Measurements from ENCODE around the gene MRGPRF.

DNA sequence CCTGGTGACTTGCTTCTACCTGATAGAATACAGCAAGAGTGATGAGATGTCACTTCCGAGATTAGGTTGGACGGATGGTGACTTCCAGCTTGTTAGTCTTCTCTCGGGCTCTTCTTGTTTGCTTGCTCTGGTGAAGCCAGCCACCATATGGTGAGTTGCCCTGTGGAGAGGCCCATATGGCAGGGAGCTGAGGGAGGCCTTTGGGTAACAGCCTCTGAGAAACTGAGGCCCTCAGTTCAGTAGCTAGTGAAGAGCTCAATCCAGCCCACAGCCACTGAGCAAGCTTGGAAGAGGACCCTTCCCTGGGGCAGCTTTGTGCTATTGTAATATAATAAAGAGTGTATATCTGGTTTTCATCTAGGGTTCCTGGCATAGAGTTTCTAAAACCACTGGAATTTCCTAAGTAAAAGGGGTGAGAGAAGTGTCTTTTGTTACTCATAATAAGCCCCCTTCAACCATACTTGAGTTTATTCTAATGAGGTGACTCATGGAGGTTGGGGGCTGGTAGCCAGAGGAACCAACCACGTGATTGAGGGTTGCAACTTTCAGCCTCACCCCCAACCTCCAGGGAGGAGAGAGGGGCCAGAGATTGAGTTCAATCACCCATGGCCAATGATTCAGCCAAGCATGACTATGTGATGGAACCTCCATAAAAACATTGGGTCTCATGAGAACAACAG, 27.7 kb upstream of the MRGPRF start:
- TF ChIP-seq, protein P1, sequence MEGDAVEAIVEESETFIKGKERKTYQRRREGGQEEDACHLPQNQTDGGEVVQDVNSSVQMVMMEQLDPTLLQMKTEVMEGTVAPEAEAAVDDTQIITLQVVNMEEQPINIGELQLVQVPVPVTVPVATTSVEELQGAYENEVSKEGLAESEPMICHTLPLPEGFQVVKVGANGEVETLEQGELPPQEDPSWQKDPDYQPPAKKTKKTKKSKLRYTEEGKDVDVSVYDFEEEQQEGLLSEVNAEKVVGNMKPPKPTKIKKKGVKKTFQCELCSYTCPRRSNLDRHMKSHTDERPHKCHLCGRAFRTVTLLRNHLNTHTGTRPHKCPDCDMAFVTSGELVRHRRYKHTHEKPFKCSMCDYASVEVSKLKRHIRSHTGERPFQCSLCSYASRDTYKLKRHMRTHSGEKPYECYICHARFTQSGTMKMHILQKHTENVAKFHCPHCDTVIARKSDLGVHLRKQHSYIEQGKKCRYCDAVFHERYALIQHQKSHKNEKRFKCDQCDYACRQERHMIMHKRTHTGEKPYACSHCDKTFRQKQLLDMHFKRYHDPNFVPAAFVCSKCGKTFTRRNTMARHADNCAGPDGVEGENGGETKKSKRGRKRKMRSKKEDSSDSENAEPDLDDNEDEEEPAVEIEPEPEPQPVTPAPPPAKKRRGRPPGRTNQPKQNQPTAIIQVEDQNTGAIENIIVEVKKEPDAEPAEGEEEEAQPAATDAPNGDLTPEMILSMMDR (IDR thresholded peaks at IDR 0.05) = no peak
- TF ChIP-seq HDAC2 (IDR thresholded peaks at IDR 0.05) (no peak), CBX8 (IDR thresholded peaks at IDR 0.05) (no peak), ZC3H11A (IDR thresholded peaks at IDR 0.05) (no peak), POLR2A (IDR thresholded peaks at IDR 0.05; ENCODE audit: low read length) (no peak), KDM1A (IDR thresholded peaks at IDR 0.05; ENCODE audit: low read depth) (no peak)
